SJSA1 (cell line): ENCODE data around the gene BABAM1. TPM values are rescaled to one million over a fixed set of nuclear protein-coding genes. Genes with fewer than 3 reads are reported as not detected.
A peak's percentile ranks its signal among the peaks of the same experiment; 100 is the strongest.
"Not testable (repeated sequence)": the region's sequence is repeated elsewhere in the genome, so short reads cannot be mapped to it uniquely, and the experiment has no call there.

Experiments used
- DNase-seq, 2 experiments: peaks; one replicate each; pipeline ENCODE4 v3.0.0-alpha.2; 2015 to 2020; ENCODE audit warnings: low spot score in 2 of 2, low read depth in 1 of 2
- H3K27ac ChIP-seq: fragments of 250-450 bp; sonication (Bioruptor Pico); 2 replicates; pipeline ENCODE4 v1.5.1; 2020; ENCODE audit warnings: mild to moderate bottlenecking, moderate library complexity
- H3K27me3 ChIP-seq: fragments of 250-450 bp; sonication (Bioruptor Pico); replicated peaks from 2 replicates; pipeline ENCODE4 v1.5.1; 2020; ENCODE audit warnings: mild to moderate bottlenecking, moderate library complexity
- H3K36me3 ChIP-seq: fragments of 250-450 bp; sonication (Bioruptor Pico); 2 replicates; pipeline ENCODE4 v1.5.1; 2020; ENCODE audit warnings: mild to moderate bottlenecking
- H3K4me1 ChIP-seq: fragments of 250-450 bp; sonication (Bioruptor Pico); replicated peaks from 2 replicates; pipeline ENCODE4 v1.6.1; 2021; ENCODE audit warnings: mild to moderate bottlenecking
- H3K4me3 ChIP-seq: fragments of 250-450 bp; sonication (Bioruptor Pico); 2 replicates; pipeline ENCODE4 v1.5.1; 2020; ENCODE audit warnings: mild to moderate bottlenecking
- H3K9me3 ChIP-seq: fragments of 250-450 bp; sonication (Bioruptor Pico); replicated peaks from 2 replicates; pipeline ENCODE4 v1.5.1; 2020; ENCODE audit warnings: mild to moderate bottlenecking
- total RNA-seq: library from RNA; depleted of rRNA; stranded (reverse); fragments of >200 nt; shearing (Covaris generic); gene quantifications from 2 replicates; pipeline ENCODE4 v1.2.3, GENCODE V29; 2014

The BABAM1 gene
- total RNA-seq, 1 experiment from 2014 or later: 138 TPM

- Histone ChIP-seq H3K27ac (no peak overlapping the region), H3K4me3 (no peak overlapping the region), H3K4me1 (peaks cover 15% of the 10 kb centered on the region), H3K36me3 (no peaks in the 10 kb centered on the region), H3K27me3 (no peaks in the 10 kb centered on the region), H3K9me3 (no peaks in the 10 kb centered on the region)
- DNase-seq: no peak
Observed at GRCh38 chr19:17293605-17294004, 26.4 kb downstream of the BABAM1 start.

GRCh38 chr19:17294051-17294891 is 27.0 kb downstream of the BABAM1 start:
- Histone ChIP-seq H3K27me3 (no peaks in the 10 kb centered on the region), H3K4me1 (peaks cover 15% of the 10 kb centered on the region), H3K36me3 (no peaks in the 10 kb centered on the region), H3K9me3 (no peaks in the 10 kb centered on the region), H3K27ac (no peak overlapping the region), H3K4me3 (no peak overlapping the region)
- DNase-seq: peak in 1 of 2 experiments; percentile 62

GRCh38 chr19:17295551-17295950 is 28.3 kb downstream of the BABAM1 start:
- H3K36me3 ChIP-seq, H3K27me3 ChIP-seq, H3K4me3 ChIP-seq, H3K9me3 ChIP-seq, H3K27ac ChIP-seq, DNase-seq: not testable (repeated sequence)
- H3K4me1 ChIP-seq: peaks cover 15% of the 10 kb centered on the region

GRCh38 chr19:17296273-17296672 is 29.0 kb downstream of the BABAM1 start:
- Histone ChIP-seq H3K27me3 (no peaks in the 10 kb centered on the region), H3K9me3 (no peaks in the 10 kb centered on the region), H3K4me1 (peaks cover 15% of the 10 kb centered on the region), H3K4me3 (no peak overlapping the region), H3K36me3 (no peaks in the 10 kb centered on the region), H3K27ac (no peak overlapping the region)
- DNase-seq: no peak

- no peaks in the 10 kb centered on the region for H3K27me3 ChIP-seq
- no peak overlapping the region for H3K4me3 ChIP-seq
- H3K27ac ChIP-seq: no peak overlapping the region
- no peaks in the 10 kb centered on the region for H3K36me3 ChIP-seq
- H3K4me1 ChIP-seq: peaks cover 12% of the 10 kb centered on the region
- DNase-seq: no peak
- H3K9me3 ChIP-seq: no peaks in the 10 kb centered on the region
Observed at GRCh38 chr19:17296976-17297375, 29.7 kb downstream of the BABAM1 start.

- Histone ChIP-seq H3K27ac (no peak overlapping the region), H3K36me3 (no peaks in the 10 kb centered on the region), H3K4me3 (no peak overlapping the region), H3K4me1 (peaks cover 11% of the 10 kb centered on the region), H3K27me3 (no peaks in the 10 kb centered on the region), H3K9me3 (no peaks in the 10 kb centered on the region)
- DNase-seq: no peak
Observed at GRCh38 chr19:17300992-17301619, 33.9 kb downstream of the BABAM1 start.

GRCh38 chr19:17302391-17303166 is 35.3 kb downstream of the BABAM1 start:
- H3K27me3 ChIP-seq: no peaks in the 10 kb centered on the region
- no peak overlapping the region for H3K27ac ChIP-seq
- DNase-seq: peak in 1 of 2 experiments; percentile 46
- H3K36me3 ChIP-seq: no peaks in the 10 kb centered on the region
- peaks cover 11% of the 10 kb centered on the region for H3K4me1 ChIP-seq
- no peaks in the 10 kb centered on the region for H3K9me3 ChIP-seq
- peak overlapping the region; percentile 41 for H3K4me3 ChIP-seq

GRCh38 chr19:17303167-17303939 is 36.1 kb downstream of the BABAM1 start, which contains the start of gene ABHD8:
Gene ABHD8, minus strand, starts transcription at chr19:17303425. Its CDS starts 1,809 bp downstream, at chr19:17301616.
- no peaks in the 10 kb centered on the region for H3K9me3 ChIP-seq
- H3K27me3 ChIP-seq: no peaks in the 10 kb centered on the region
- peak within 1 kb of the TSS; percentile 41 for H3K4me3 ChIP-seq
- H3K4me1 ChIP-seq: peaks cover 11% of the 10 kb centered on the region
- peak; percentile 81 to 95 for DNase-seq
- H3K36me3 ChIP-seq: no peaks in the 10 kb centered on the region
- no peak within 1 kb of the TSS for H3K27ac ChIP-seq

- Histone ChIP-seq H3K36me3 (no peaks in the 10 kb centered on the region), H3K4me1 (peaks cover 11% of the 10 kb centered on the region), H3K27me3 (no peaks in the 10 kb centered on the region), H3K4me3 (no peak overlapping the region), H3K27ac (no peak overlapping the region), H3K9me3 (no peaks in the 10 kb centered on the region)
- DNase-seq: no peak
Observed at GRCh38 chr19:17303940-17304267, 36.7 kb downstream of the BABAM1 start.

GRCh38 chr19:17304386-17305215 is 37.4 kb downstream of the BABAM1 start:
- Histone ChIP-seq H3K36me3 (peaks cover 2% of the 10 kb centered on the region; the same call in 1 of the 2 replicates), H3K4me3 (no peak overlapping the region), H3K9me3 (no peaks in the 10 kb centered on the region), H3K4me1 (peaks cover 11% of the 10 kb centered on the region), H3K27ac (no peak overlapping the region), H3K27me3 (no peaks in the 10 kb centered on the region)
- no peak for DNase-seq

GRCh38 chr19:17305216-17305516 is 37.9 kb downstream of the BABAM1 start:
- DNase-seq: no peak
- Histone ChIP-seq H3K4me1 (peaks cover 14% of the 10 kb centered on the region), H3K9me3 (no peaks in the 10 kb centered on the region), H3K36me3 (peaks cover 6% of the 10 kb centered on the region; the same call in 1 of the 2 replicates), H3K4me3 (peak overlapping the region; percentile 58; the same call in 1 of the 2 replicates), H3K27ac (no peak overlapping the region), H3K27me3 (no peaks in the 10 kb centered on the region)

GRCh38 chr19:17305517-17306284 is 38.5 kb downstream of the BABAM1 start, which contains the start of gene MRPL34:
Gene MRPL34, plus strand, starts transcription at chr19:17305872. Its CDS starts 21 bp downstream, at chr19:17305893.
- H3K9me3 ChIP-seq: no peaks in the 10 kb centered on the region
- DNase-seq: peak; percentile 96 to 99
- no peaks in the 10 kb centered on the region for H3K27me3 ChIP-seq
- H3K4me1 ChIP-seq: peaks cover 19% of the 10 kb centered on the region
- peaks cover 9% of the 10 kb centered on the region; the same call in 1 of the 2 replicates for H3K36me3 ChIP-seq
- peak within 1 kb of the TSS; percentile 58 for H3K4me3 ChIP-seq
- peak within 1 kb of the TSS; percentile 15 for H3K27ac ChIP-seq
